Kidney (tissue), 14 donors: ENCODE results near the gene CAPZB. TPM values are rescaled to one million over a fixed set of nuclear protein-coding genes. Genes with fewer than 3 reads are reported as not detected.
A peak's percentile ranks its signal among the peaks of the same experiment; 100 is the strongest.

Experiments
- DNase-seq, 5 donors: peaks; one replicate each; pipeline ENCODE4 v3.0.0-alpha.2; 2013 to 2020
- FAIRE-seq: peaks from 2 replicates; lab custom pipeline; 2012; peaks lifted over from hg19 to GRCh38; lab: Jason Lieb, UNC
- H3K27ac ChIP-seq, 2 donors: one replicate each; pipeline ENCODE4 v1.7.0; 2013; ENCODE audit warnings: low read depth in 2 of 2, low read length in 2 of 2, inconsistent platforms in 1 of 2
- H3K27me3 ChIP-seq: one replicate; pipeline ENCODE4 v1.7.1; 2013; ENCODE audit warnings: low read length, inconsistent platforms; ENCODE audit not compliant: control insufficient read depth, insufficient read depth
- H3K36me3 ChIP-seq, 3 donors: one replicate each; pipeline versions ENCODE4 v1.7.0 to v1.7.1; 2013; ENCODE audit warnings: low read length in 3 of 3, control low read depth in 1 of 3, inconsistent platforms in 1 of 3; ENCODE audit not compliant: insufficient read depth in 3 of 3, control insufficient read depth in 2 of 3
- H3K4me1 ChIP-seq, 3 donors: one replicate each; pipeline versions ENCODE4 v1.7.0 to v1.7.1; 2013; ENCODE audit warnings: low read length in 3 of 3, inconsistent platforms in 1 of 3, low read depth in 1 of 3; ENCODE audit not compliant: control insufficient read depth in 2 of 3, insufficient read depth in 2 of 3
- H3K4me3 ChIP-seq, 3 donors: one replicate each; pipeline versions ENCODE4 v1.7.0 to v1.8.1; 2013; ENCODE audit warnings: low read length in 3 of 3, control low read depth in 1 of 3, inconsistent platforms in 1 of 3
- H3K9ac ChIP-seq, 3 donors: one replicate each; pipeline versions ENCODE4 v1.7.0 to v1.7.1; 2013; ENCODE audit warnings: low read length in 3 of 3, control low read depth in 1 of 3, inconsistent platforms in 1 of 3
- H3K9me3 ChIP-seq, 3 donors: one replicate each; pipeline versions ENCODE4 v1.7.0 to v1.7.1; 2013; ENCODE audit warnings: low read length in 3 of 3, control low read depth in 1 of 3, inconsistent platforms in 1 of 3; ENCODE audit not compliant: control insufficient read depth in 2 of 3, insufficient read depth in 1 of 3
- intact Hi-C: fragments of 100-400 bp; cut with DNase I; formaldehyde crosslinking; loops from one replicate; pipeline ENCODE4 v1.11.1; 2022
- polyA plus RNA-seq: library from polyadenylated mRNA; stranded (reverse); fragments of 350-450 nt; fragmentation: Illumina TruSeq; extraction: RNeasy Lipid Tissue Mini Kit (QIAGEN cat#74804); gene quantifications from one replicate; pipeline ENCODE4 v1.2.3, GENCODE V29; 2014; ENCODE audit warnings: low read depth, low replicate concordance; ENCODE audit not compliant: insufficient read depth
- total RNA-seq: library from RNA; stranded (reverse); fragmentation: NEBNext Ultra II Directional; extraction: Animal tissue kit (Norgen Biotek cat#: 25700); gene quantifications from one replicate; pipeline ENCODE4 v1.2.1, GENCODE V29; 2021
- TF ChIP-seq, protein P1 (sequence below): IDR thresholded peaks from 3 replicates; pipeline ENCODE4 v1.5.1; 2012; ENCODE audit warnings: mild to moderate bottlenecking, moderate library complexity, borderline replicate concordance; ENCODE audit not compliant: insufficient read depth; ENCODE audit errors: extremely low read depth
- donor health status: control.
- donor health status: control.
- donor health status: control.
- donor health status: control.
- donor health status: control.
- donor health status: DM: yes; HTN: yes; CAD: no.
- donor health status: Normal renal cell carcinoma (clear cell type).

Gene CAPZB
- total and polyA plus RNA-seq, 2 donors from 2014 or later: 253 to 265 TPM

DNA sequence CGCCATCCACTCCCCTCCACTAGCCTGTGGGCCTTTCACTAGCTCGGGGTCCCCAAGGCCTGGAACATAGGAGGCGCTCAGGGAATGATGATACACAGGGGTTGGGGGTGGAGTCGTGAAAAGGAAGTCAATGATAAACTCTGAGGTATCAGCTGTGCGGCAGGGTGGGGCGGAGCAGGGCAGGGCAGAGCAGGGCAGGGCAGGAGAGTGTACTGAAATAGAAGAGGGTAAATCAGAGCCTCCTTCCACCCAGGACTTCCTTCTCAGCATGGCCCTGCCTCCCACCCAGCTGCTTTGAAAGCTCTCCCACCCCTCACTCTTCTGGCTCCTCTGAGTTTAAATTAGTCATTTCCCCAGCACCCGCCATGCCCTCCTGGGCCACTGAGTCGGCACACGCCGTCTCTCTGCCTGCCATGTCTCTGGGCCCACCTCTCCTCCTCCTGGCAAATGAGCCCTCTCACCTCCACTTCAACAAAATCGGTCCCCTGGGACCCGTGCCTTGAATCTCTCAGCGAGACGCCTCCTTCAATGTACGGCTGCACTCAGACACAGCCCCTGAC lies 16.9 kb downstream of the CAPZB start:
- peak overlapping the region; percentile 25 to 32 for H3K27ac ChIP-seq
- TF ChIP-seq, protein P1, sequence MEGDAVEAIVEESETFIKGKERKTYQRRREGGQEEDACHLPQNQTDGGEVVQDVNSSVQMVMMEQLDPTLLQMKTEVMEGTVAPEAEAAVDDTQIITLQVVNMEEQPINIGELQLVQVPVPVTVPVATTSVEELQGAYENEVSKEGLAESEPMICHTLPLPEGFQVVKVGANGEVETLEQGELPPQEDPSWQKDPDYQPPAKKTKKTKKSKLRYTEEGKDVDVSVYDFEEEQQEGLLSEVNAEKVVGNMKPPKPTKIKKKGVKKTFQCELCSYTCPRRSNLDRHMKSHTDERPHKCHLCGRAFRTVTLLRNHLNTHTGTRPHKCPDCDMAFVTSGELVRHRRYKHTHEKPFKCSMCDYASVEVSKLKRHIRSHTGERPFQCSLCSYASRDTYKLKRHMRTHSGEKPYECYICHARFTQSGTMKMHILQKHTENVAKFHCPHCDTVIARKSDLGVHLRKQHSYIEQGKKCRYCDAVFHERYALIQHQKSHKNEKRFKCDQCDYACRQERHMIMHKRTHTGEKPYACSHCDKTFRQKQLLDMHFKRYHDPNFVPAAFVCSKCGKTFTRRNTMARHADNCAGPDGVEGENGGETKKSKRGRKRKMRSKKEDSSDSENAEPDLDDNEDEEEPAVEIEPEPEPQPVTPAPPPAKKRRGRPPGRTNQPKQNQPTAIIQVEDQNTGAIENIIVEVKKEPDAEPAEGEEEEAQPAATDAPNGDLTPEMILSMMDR: no peak
- no peaks in the 10 kb centered on the region for H3K36me3 ChIP-seq
- peaks cover 0 to 50% (median 34%) of the 10 kb centered on the region in 3 donors for H3K4me1 ChIP-seq
- intact Hi-C loops: no loop called here
- H3K27me3 ChIP-seq: no peaks in the 10 kb centered on the region
- DNase-seq (peak in 2 of 5 donors; percentile 23 to 87), FAIRE-seq (no peak)
- H3K4me3 ChIP-seq: no peak overlapping the region
- H3K9me3 ChIP-seq: no peaks in the 10 kb centered on the region
- no peak overlapping the region for H3K9ac ChIP-seq

GRCh38 chr1:19467199-19468187 lies 17.8 kb downstream of the CAPZB start:
- Histone ChIP-seq H3K27me3 (no peaks in the 10 kb centered on the region), H3K9ac (no peak overlapping the region), H3K4me1 (peaks cover 0 to 55% (median 42%) of the 10 kb centered on the region in 3 donors), H3K4me3 (no peak overlapping the region), H3K9me3 (no peaks in the 10 kb centered on the region), H3K36me3 (no peaks in the 10 kb centered on the region), H3K27ac (peak overlapping the region; percentile 10 to 47)
- intact Hi-C loops: no loop called here
- DNase-seq (no peak), FAIRE-seq (no peak)
- TF ChIP-seq, protein P1: no peak

DNA sequence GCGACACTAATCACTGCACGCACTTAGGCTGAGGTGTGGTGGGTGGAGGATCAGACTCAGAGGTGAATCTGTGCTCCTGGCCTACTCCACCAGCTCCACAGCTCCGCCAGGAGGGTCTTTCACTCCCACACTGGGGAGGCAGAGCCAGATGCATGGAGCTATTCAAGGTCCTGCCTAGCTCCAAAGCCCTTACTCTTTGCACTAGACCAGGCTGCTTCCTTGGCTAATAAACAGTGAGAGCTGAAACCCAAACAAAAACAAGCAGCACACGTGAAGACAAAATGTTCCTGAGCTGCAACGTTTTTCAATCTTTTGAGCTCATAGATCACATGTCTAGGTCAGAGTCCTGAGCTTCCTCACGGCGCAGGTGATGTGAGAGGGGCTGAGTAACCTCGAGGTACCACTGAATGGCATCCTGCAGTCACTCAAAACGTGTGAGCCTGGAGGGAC lies 19.2 kb downstream of the CAPZB start:
- DNase-seq (peak in 3 of 5 donors; percentile 27 to 47 (median 42)), FAIRE-seq (no peak)
- peak overlapping the region; percentile 54 to 79 for H3K27ac ChIP-seq
- intact Hi-C loops: no loop called here
- TF ChIP-seq, protein P1: no peak
- no peak overlapping the region for H3K4me3 ChIP-seq
- H3K9me3 ChIP-seq: no peaks in the 10 kb centered on the region
- no peak overlapping the region for H3K9ac ChIP-seq
- H3K27me3 ChIP-seq: no peaks in the 10 kb centered on the region
- H3K4me1 ChIP-seq: peaks cover 0 to 55% (median 43%) of the 10 kb centered on the region in 3 donors
- H3K36me3 ChIP-seq: no peaks in the 10 kb centered on the region
